Stimulated activated naive B cell treated with anti-CD40 and anti-IgM and Interleukin-4, amounts not matched to agents 10 μg/mL and 1 μg/mL and 100 μg/mL, for 72 hours (primary cell): Measurements from ENCODE around the gene THAP11.

Source experiments
- ATAC-seq, 2 donors: fragments of 150-1000 bp; cut with Tn5 transposase; replicated peaks; 2 replicates each; pipeline ENCODE4 v1.10.0; 2021; ENCODE audit warnings: moderate library complexity in 1 of 2
- DNase-seq: peaks from one replicate; pipeline ENCODE4 v3.0.0; 2021
- H3K27ac Mint-ChIP-seq: one replicate; pipeline ENCODE4 v1.8.0; 2022; ENCODE audit warnings: mild to moderate bottlenecking, mixed read lengths
- H3K27me3 Mint-ChIP-seq, 2 donors: one replicate each; pipeline ENCODE4 v1.8.0; 2022; ENCODE audit warnings: mixed read lengths in 2 of 2
- H3K36me3 Mint-ChIP-seq, 2 donors: one replicate each; pipeline ENCODE4 v1.8.0; 2022; ENCODE audit warnings: mixed read lengths in 2 of 2, mild to moderate bottlenecking in 1 of 2
- H3K4me1 Mint-ChIP-seq, 2 donors: one replicate each; pipeline ENCODE4 v1.8.0; 2022; ENCODE audit warnings: mixed read lengths in 2 of 2, mild to moderate bottlenecking in 1 of 2
- H3K4me3 Mint-ChIP-seq, 2 donors: one replicate each; pipeline ENCODE4 v1.8.0; 2022; ENCODE audit warnings: mild to moderate bottlenecking in 2 of 2, mixed read lengths in 2 of 2, moderate library complexity in 1 of 2
- H3K9me3 Mint-ChIP-seq, 2 donors: one replicate each; pipeline ENCODE4 v1.8.0; 2022; ENCODE audit warnings: mixed read lengths in 2 of 2, mild to moderate bottlenecking in 1 of 2

The THAP11 gene

DNA sequence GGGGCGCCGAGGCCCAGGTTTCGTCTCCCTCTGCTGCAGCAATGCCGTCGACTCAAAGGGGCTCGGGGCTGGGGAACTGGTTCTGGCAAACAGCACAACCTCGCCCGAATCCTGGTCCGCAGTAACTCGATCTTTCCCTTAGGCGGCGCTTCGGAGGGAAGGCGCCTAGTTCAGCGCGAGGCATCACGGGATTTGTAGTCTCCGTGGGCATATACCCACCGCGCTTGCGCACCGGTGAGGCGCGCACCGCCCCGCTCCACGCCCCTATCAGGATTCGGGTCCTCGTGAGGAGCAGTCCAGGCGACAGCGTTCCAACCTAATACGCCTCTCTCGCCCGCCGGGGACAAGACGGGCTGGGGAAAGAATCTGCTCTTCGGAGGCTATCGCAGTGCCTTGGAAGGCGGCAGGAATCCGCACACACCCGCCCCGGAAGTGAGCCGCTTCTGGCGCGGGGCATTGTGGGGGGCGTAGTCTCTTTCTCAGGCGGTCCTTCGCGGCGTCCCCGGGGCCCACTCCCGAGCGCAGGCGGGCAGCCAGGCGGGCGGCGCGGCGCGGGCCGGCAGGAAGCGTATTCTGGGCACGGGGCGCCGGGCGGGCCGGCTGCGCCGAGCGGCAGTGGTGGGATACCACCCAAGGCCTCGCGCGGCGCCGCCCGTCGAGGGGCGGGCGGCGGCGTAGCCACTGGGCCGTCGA, at the start of gene THAP11:
Gene THAP11 (plus strand): TSS at position 505 of the 693 bp plus-strand sequence. CDS start 235 bp downstream, outside the sequence.
- peak; percentile 62 to 66 for ATAC-seq

GRCh38 chr16:67796099-67796718, 45.9 kb upstream of the THAP11 start:
- DNase-seq (no peak), ATAC-seq (no peak)
- H3K27me3 Mint-ChIP-seq = no peaks in the 10 kb centered on the region
- H3K27ac Mint-ChIP-seq = no peak overlapping the region
- peaks cover 36 to 48% of the 10 kb centered on the region in 2 donors for H3K4me1 Mint-ChIP-seq
- no peaks in the 10 kb centered on the region for H3K9me3 Mint-ChIP-seq
- H3K4me3 Mint-ChIP-seq = no peak overlapping the region
- peaks cover 27 to 40% of the 10 kb centered on the region in 2 donors for H3K36me3 Mint-ChIP-seq

More for the DNA sequence above, at the start of gene THAP11:
- peaks cover 0 to 5% of the 10 kb centered on the region in 2 donors for H3K36me3 Mint-ChIP-seq
- H3K27ac Mint-ChIP-seq = peak within 1 kb of the TSS; percentile 98
- peak within 1 kb of the TSS; percentile 95 to 97 for H3K4me3 Mint-ChIP-seq
- no peaks in the 10 kb centered on the region for H3K27me3 Mint-ChIP-seq
- H3K9me3 Mint-ChIP-seq = no peaks in the 10 kb centered on the region
- H3K4me1 Mint-ChIP-seq = peaks cover 31 to 36% of the 10 kb centered on the region in 2 donors
- DNase-seq = peak; percentile 92

DNA sequence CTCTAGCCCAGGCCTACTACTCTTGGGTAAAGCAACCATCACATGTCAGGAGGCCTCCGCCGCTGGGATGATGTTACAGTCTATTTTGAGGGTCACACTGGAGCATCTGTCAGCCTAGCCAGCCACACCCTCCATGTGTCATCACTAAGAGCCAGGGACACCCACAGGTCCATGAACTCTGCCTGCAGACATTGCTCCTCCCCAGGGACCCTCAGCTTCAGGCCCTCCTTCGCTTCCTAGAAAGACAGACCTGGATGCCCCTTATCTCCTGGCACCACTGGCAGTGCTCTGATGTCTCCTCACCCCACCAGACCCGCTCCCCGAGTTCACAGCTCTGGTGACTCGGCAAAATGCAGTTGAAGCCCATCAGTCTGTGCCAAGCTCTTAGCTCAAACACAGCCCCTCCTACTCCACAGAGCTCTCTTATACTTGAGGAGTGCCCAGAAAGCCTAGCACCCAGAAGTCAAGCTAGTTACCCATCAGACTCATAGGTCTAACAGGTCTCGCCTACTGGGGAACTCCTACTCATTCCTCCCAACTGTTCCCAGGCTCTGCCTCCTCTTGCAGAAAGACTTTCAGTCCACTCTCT, 41.7 kb upstream of the THAP11 start:
- no peaks in the 10 kb centered on the region for H3K27me3 Mint-ChIP-seq
- H3K9me3 Mint-ChIP-seq = peaks cover 0 to 1% of the 10 kb centered on the region in 2 donors
- ATAC-seq (no peak), DNase-seq (no peak)
- H3K4me1 Mint-ChIP-seq = peaks cover 58 to 84% of the 10 kb centered on the region in 2 donors
- no peak overlapping the region for H3K4me3 Mint-ChIP-seq
- H3K27ac Mint-ChIP-seq = peak overlapping the region; percentile 4
- peaks cover 41 to 64% of the 10 kb centered on the region in 2 donors for H3K36me3 Mint-ChIP-seq

- Mint-ChIP-seq H3K4me3 (no peak overlapping the region), H3K27ac (peak overlapping the region; percentile 14), H3K4me1 (peaks cover 59 to 86% of the 10 kb centered on the region in 2 donors), H3K27me3 (no peaks in the 10 kb centered on the region), H3K9me3 (peaks cover 0 to 1% of the 10 kb centered on the region in 2 donors), H3K36me3 (peaks cover 41 to 63% of the 10 kb centered on the region in 2 donors)
- ATAC-seq (no peak), DNase-seq (no peak)
Observed at GRCh38 chr16:67801241-67801640, 40.9 kb upstream of the THAP11 start.

GRCh38 chr16:67801883-67802282, 40.2 kb upstream of the THAP11 start:
- Mint-ChIP-seq H3K27me3 (no peaks in the 10 kb centered on the region), H3K4me3 (peak overlapping the region; percentile 47 to 48), H3K36me3 (peaks cover 38 to 57% of the 10 kb centered on the region in 2 donors), H3K27ac (peak overlapping the region; percentile 90), H3K9me3 (peaks cover 0 to 1% of the 10 kb centered on the region in 2 donors), H3K4me1 (peaks cover 53 to 80% of the 10 kb centered on the region in 2 donors)
- DNase-seq (peak; percentile 62), ATAC-seq (peak; percentile 26 to 32)

- Mint-ChIP-seq H3K4me3 (peak overlapping the region; percentile 69 to 95), H3K36me3 (peaks cover 28 to 42% of the 10 kb centered on the region in 2 donors), H3K27ac (peak overlapping the region; percentile 96), H3K9me3 (peaks cover 0 to 1% of the 10 kb centered on the region in 2 donors), H3K4me1 (peaks cover 44 to 65% of the 10 kb centered on the region in 2 donors), H3K27me3 (no peaks in the 10 kb centered on the region)
- peak; percentile 49 to 52 for ATAC-seq
- peak; percentile 62 for DNase-seq
Observed at GRCh38 chr16:67803894-67804293, 38.2 kb upstream of the THAP11 start.

DNA sequence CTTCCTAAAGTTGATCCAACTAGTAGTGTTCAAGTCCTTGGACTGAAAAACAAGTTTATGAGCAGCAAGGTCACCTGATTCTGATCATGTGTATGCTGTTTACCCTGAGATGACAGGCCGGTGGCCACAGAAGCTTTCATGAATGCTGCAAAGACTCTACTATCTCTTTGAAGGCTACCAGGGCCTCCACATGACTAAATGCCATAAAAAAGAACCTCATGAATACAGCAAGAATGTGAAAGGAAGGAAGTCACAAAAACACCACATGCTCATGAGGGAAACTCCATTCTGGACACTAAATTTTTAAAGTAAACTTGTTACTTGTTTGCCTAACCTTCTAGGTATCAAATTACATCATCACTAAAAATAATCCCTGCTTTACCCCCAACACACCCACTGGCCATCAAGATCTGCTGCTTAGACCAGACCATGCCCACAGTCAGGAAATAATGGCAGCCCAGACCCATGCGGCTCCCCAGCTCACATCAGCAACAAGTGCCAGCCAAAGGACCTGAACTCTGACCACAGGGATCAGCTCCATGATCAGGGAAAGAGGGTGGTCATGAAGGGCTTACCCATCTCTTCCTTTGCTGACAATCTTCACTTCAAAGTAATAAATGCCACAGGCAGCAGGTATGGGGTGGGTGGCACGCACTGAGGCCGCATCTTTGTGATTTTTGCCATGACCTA, 37.1 kb upstream of the THAP11 start:
- H3K4me3 Mint-ChIP-seq = peak overlapping the region; percentile 95 to 97
- peaks cover 0 to 1% of the 10 kb centered on the region in 2 donors for H3K9me3 Mint-ChIP-seq
- peaks cover 22 to 35% of the 10 kb centered on the region in 2 donors for H3K36me3 Mint-ChIP-seq
- H3K4me1 Mint-ChIP-seq = peaks cover 39 to 55% of the 10 kb centered on the region in 2 donors
- no peaks in the 10 kb centered on the region for H3K27me3 Mint-ChIP-seq
- H3K27ac Mint-ChIP-seq = peak overlapping the region; percentile 96
- no peak for DNase-seq
- no peak for ATAC-seq

DNA sequence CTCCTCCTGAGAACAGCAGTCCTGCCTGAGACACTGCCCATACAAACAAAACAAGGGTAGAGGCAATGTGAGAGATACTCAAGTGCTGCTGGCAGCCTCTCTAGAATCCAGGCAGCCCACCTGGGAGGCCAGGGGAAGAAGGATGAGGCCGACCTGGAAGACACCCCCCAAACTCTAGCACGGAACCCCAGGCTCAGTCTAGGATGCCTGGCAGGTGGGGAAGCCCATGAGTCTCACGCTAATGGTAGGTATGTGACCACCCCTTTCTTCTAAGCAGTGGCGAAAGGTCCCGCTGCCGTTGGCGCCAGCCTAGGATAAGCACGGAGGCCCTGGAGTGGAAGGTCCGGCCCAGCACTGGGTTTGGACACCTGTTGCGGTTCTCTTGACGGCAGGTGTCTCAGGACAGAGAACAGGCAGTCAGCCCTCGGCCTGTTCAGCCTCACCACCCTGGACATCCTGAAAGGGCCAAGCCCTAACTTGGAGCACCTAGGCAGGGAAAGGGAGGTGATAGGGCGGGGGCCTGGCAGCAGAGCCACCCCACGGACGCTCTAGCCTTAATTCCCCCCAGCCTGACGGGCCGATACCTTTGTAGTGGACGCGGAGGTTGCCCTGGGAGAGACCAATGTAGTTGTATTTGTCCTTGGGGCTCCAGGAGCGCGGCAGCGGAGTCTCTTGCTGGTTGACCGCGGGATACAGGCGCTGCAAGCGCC, 36.2 kb upstream of the THAP11 start:
- Mint-ChIP-seq H3K9me3 (peaks cover 0 to 1% of the 10 kb centered on the region in 2 donors), H3K27ac (peak overlapping the region; percentile 96), H3K36me3 (peaks cover 14 to 27% of the 10 kb centered on the region in 2 donors), H3K27me3 (no peaks in the 10 kb centered on the region), H3K4me1 (peaks cover 31 to 47% of the 10 kb centered on the region in 2 donors), H3K4me3 (peak overlapping the region; percentile 95 to 97)
- DNase-seq (no peak), ATAC-seq (peak in 1 of 2 donors; percentile 0)

DNA sequence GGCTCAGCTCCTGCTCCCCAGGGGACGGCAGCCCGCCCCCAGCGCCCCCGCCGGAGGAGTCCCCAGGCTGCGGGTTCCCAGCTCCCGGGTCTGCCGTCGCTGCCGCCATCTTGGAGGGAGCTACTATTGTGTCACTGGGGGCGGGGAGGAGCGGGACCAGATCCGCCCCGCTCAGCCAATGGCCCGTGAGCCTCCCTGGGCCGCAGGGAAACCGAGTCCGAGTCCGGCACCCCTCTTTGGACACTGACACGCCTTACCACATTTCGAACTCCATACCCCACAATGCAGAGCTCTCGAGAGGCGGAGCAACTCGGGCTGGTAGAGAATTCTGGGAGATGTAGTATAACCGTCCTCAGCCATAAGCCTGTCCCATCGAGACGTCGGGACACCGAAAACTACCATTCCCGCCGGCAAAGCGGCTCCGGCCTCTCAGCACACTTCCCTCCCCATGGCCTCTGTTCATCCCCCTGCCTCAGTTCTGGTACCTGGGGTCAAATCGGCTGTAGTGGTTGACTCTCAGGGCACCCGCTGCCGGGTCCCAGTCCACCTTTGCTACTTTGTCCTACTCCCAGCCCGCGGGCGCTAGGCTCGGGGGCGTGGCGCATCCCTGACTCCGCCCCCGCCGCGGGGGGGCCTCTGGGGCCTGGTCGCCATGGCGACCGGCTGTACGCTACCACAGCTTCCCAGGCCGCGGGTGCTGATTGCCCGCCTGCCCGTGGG, 35.5 kb upstream of the THAP11 start, which contains the start of the genes RANBP10 and TSNAXIP1:
Gene RANBP10 (minus strand): TSS at position 133 of the 720 bp plus-strand sequence. CDS start 24 bp downstream, at position 109.
Gene TSNAXIP1 (plus strand): TSS at position 462 of the 720 bp plus-strand sequence. CDS start 261 bp downstream, outside the sequence.
- Mint-ChIP-seq H3K36me3 (peaks cover 14 to 22% of the 10 kb centered on the region in 2 donors), H3K9me3 (peaks cover 0 to 1% of the 10 kb centered on the region in 2 donors), H3K4me3 (peak within 1 kb of the TSS; percentile 95 to 97), H3K27ac (peak within 1 kb of the TSS; percentile 96), H3K27me3 (no peaks in the 10 kb centered on the region), H3K4me1 (peaks cover 27 to 40% of the 10 kb centered on the region in 2 donors)
- peak; percentile 98 for DNase-seq
- ATAC-seq = peak; percentile 90 to 91

- ATAC-seq (no peak), DNase-seq (no peak)
- Mint-ChIP-seq H3K27me3 (no peaks in the 10 kb centered on the region), H3K9me3 (peaks cover 0 to 1% of the 10 kb centered on the region in 2 donors), H3K4me3 (peak overlapping the region; percentile 95 to 97), H3K4me1 (peaks cover 22 to 33% of the 10 kb centered on the region in 2 donors), H3K36me3 (peaks cover 11 to 17% of the 10 kb centered on the region in 2 donors), H3K27ac (peak overlapping the region; percentile 96)
Observed at GRCh38 chr16:67807148-67807682, 34.9 kb upstream of the THAP11 start.

DNA sequence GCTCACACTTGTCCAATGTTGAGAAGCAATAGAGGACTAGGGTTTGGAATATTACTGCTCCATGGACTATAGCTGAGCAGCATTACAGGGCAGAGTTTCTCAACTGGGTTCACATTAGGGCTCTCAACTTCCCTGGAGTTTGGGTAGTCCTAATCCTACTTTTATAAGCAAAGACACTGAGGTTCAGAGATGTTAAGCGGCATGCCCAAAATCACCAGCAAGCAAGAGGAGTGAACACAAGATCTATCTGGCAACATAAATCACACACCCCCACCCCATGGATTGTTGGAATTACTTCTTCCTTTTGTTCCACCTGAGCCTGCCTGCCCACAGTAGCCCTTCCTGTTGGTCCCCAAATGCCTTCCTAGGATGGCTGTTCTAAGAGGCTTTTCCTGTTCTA, 30.2 kb upstream of the THAP11 start:
- H3K27ac Mint-ChIP-seq = no peak overlapping the region
- H3K4me3 Mint-ChIP-seq = no peak overlapping the region
- H3K27me3 Mint-ChIP-seq = no peaks in the 10 kb centered on the region
- H3K36me3 Mint-ChIP-seq = no peaks in the 10 kb centered on the region
- no peak for ATAC-seq
- H3K9me3 Mint-ChIP-seq = no peaks in the 10 kb centered on the region
- no peak for DNase-seq
- peaks cover 8 to 9% of the 10 kb centered on the region in 2 donors for H3K4me1 Mint-ChIP-seq

- DNase-seq = no peak
- no peak overlapping the region for H3K27ac Mint-ChIP-seq
Observed at GRCh38 chr16:67814567-67814966, 27.6 kb upstream of the THAP11 start.

More at GRCh38 chr16:67814567-67814966, 27.6 kb upstream of the THAP11 start:
- Mint-ChIP-seq H3K4me3 (no peak overlapping the region), H3K27me3 (no peaks in the 10 kb centered on the region), H3K36me3 (no peaks in the 10 kb centered on the region), H3K9me3 (no peaks in the 10 kb centered on the region), H3K4me1 (peaks cover 5 to 9% of the 10 kb centered on the region in 2 donors)
- no peak for ATAC-seq
